Astrocyte of the spinal cord (primary cell): Measurements from ENCODE around the gene BCL2.
A peak's percentile ranks its signal among the peaks of the same experiment; 100 is the strongest.

Experiments
- DNase-seq: peaks from one replicate; pipeline ENCODE4 v3.0.0; 2011; ENCODE audit warnings: low read depth, low spot score
- H3K4me3 ChIP-seq: 2 replicates; pipeline ENCODE4 v1.5.1; 2011; ENCODE audit warnings: low read depth, mild to moderate bottlenecking, low read length, moderate library complexity
- in situ Hi-C: cut with HindIII; loops from 2 replicates; pipeline ENCODE4 v1.10.0; 2017; ENCODE audit warnings: low sequenced_read_pairs
- TF ChIP-seq, protein P1 (sequence below): IDR thresholded peaks from 2 replicates; pipeline ENCODE4 v1.5.1; 2012; ENCODE audit warnings: low read depth, mild to moderate bottlenecking, low read length, inconsistent platforms

The BCL2 gene

DNA sequence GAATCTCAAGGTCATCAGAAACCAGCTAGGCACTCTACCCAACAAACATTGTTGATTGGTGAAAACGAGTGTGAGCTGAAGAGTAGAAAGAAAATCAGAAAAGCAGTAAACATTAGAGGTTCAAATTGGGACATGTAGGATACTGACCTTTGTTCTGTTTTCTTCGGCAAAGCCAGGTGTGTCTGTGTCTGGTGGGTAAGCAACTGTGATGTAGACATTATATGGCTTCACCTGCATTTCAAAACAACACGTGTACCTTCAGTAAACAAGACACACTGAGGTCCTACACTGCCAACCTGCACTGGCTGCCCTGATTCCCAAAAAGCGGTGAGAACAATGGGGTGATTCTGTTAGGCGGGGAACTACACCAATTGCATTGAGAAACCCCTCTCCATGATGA is 24.7 kb upstream of the BCL2 start:
- DNase-seq, result no peak
- in situ Hi-C loops, result no loop called here
- TF ChIP-seq, protein P1, sequence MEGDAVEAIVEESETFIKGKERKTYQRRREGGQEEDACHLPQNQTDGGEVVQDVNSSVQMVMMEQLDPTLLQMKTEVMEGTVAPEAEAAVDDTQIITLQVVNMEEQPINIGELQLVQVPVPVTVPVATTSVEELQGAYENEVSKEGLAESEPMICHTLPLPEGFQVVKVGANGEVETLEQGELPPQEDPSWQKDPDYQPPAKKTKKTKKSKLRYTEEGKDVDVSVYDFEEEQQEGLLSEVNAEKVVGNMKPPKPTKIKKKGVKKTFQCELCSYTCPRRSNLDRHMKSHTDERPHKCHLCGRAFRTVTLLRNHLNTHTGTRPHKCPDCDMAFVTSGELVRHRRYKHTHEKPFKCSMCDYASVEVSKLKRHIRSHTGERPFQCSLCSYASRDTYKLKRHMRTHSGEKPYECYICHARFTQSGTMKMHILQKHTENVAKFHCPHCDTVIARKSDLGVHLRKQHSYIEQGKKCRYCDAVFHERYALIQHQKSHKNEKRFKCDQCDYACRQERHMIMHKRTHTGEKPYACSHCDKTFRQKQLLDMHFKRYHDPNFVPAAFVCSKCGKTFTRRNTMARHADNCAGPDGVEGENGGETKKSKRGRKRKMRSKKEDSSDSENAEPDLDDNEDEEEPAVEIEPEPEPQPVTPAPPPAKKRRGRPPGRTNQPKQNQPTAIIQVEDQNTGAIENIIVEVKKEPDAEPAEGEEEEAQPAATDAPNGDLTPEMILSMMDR, result no peak
- H3K4me3 ChIP-seq, result no peak overlapping the region

DNA sequence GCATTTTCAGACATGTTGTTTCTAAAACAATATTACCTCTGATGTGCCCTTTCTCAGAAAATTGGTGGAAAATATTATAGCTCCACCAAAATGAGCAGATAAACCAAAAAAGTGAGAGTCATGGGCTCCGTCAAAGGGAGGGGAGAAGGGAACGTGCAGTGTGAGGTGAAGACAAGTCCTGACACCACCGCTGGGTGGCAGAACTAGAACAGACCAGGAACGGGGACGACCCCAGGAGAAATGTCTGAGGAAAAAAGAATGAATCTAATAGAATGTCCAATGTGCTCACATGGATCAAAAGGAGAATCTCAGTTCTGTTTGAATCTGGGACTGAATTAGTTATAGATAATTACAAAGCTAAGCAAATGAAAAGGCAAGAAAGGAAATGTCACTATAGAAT is 22.6 kb upstream of the BCL2 start:
- no peak overlapping the region for H3K4me3 ChIP-seq
- peak; percentile 35 for DNase-seq
- TF ChIP-seq, protein P1, result peak; percentile 65
- in situ Hi-C loops, result no loop called here

DNA sequence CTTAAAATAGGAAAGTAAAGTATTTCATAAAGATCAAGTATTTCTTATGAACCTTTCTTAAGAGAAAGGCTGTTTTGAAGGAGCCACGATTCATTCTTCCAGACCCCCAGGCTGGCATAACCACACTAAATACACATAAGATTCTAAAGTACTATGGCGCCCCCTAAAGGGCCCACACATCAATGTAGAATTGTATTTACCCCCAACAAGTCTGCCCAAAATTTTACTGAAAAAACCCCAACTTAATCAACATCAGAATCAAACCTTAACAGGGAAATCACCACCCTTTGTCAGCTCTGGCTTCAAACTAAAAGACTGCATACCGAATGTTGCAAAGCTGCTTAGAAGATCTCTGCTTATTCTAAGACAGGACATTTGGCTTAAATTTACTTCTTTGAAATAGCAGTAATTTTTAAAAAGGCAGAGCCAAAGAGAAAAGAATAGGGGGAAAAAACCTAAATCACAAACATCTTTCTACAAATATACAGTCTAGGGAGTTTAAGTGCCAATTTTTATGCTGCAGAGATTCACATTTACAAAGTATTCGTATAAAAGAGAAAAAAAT is 20.4 kb upstream of the BCL2 start:
- TF ChIP-seq, protein P1, result peak; percentile 59
- in situ Hi-C loops, result no loop called here
- peak; percentile 40 for DNase-seq
- H3K4me3 ChIP-seq, result no peak overlapping the region

DNA sequence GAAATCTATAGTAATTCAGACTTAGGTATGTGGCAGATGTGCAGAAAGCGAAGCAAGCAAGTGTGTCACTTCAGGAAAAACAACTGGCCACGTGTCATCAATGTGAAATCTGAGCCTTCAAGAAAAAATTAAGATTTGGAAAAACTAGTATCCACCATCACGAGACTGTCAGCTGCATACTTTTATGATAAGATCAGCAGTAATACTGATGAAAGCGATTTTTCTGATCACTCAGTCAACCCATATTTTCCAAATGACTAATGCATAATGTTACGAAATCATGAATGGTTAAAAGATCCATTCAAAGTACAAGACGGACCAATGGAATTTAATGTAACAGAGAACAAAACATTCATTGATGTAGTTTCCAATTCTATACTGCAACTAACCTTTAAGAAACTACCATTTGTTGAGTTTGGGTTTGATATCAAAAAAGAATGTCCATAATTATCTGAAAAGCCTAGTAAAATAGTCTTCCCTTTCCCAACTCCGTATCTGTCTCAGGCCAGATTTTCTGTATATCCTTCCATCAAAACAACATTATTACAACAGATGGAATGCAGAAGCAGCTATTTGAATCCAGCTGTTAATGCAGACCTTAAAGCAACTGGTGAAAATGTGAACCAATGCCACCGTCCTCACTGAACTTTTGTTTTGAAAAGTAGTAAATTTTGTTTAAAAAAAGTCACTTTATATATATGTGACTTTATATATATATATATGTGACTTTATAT is 17.0 kb upstream of the BCL2 start:
- peak; percentile 89 for DNase-seq
- TF ChIP-seq, protein P1, result no peak

DNA sequence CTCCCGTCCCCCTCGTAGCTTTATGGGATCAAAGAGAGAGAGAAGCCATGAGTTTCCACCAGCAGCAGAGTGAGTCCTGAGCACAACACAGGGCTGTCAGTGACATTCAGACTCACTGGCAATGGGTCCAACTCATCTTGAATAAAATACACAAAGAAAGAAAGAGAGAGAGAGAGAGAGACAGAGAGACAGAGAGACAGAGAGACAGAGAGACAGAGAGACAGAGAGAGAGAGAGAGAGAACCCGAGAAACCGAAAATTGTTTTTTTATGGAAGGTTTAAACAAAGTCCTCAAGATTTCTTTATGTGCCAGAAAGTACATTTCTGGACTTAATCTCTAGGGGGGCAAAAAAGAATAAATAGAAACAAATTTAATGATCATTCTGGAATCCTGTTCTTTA is 11.5 kb upstream of the BCL2 start:
- in situ Hi-C loops, result no loop called here
- no peak overlapping the region for H3K4me3 ChIP-seq
- TF ChIP-seq, protein P1, result no peak
- no peak for DNase-seq

More for the DNA sequence above, 17.0 kb upstream of the BCL2 start:
- H3K4me3 ChIP-seq, result no peak overlapping the region
- in situ Hi-C loops, result no loop called here

DNA sequence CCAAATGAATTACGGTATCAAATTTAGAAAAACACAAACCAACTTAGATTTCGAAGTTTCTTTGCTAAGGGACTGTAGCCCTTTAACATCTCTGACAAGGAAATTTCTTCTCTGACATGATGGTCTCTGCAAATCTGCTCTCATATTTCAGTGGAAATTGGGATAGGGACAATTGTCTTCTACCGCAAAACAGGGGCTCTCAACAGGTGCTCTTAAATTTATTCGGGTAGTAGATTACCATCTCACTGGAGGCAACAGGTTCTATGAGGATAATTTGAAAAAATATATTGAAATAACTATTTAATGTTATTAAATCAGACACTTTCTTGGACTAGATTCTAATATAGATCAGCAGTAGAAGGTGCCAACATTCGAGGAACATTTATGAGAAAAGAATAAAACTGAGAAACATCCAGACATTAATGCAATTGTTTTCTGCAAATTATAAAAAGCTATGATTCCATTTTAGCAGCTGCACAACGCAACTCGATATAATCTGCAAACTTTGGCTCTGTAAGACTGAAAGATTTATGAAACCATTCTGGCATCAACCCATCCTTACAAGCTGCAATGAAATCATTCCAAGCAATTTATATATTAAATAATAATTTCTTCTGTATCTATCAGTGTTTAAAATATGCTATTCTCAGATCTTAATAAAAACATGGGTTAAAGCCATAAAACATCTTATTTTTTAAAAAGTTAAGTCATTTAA is 10.0 kb upstream of the BCL2 start:
- TF ChIP-seq, protein P1, result no peak

More for the DNA sequence above, 10.0 kb upstream of the BCL2 start:
- H3K4me3 ChIP-seq, result no peak overlapping the region
- in situ Hi-C loops, result no loop called here
- DNase-seq, result no peak
